Esophagus squamous epithelium (tissue), 5 donors: ENCODE data around the gene RABL3. TPM values are rescaled to one million over a fixed set of nuclear protein-coding genes. Genes with fewer than 3 reads are reported as not detected.
"Not testable (repeated sequence)": the region's sequence is repeated elsewhere in the genome, so short reads cannot be mapped to it uniquely, and the experiment has no call there.

Experiments used
- DNase-seq: peaks from one replicate; lab custom pipeline; 2025; lab: John Stamatoyannopoulos, UW
- H3K27ac ChIP-seq, 4 donors: fragments of 200-600 bp; sonication (generic); one replicate each; pipeline ENCODE4 v1.5.1; 2016 to 2019; ENCODE audit warnings: mild to moderate bottlenecking in 1 of 4
- H3K27me3 ChIP-seq, 4 donors: fragments of 200-600 bp; sonication (generic); 1 replicate in 3 of 4; 2 replicates in 1 of 4; pipeline versions ENCODE4 v1.5.1 to v1.6.0; 2017 to 2021; ENCODE audit warnings: antibody characterized with exemption in 1 of 4
- H3K36me3 ChIP-seq, 3 donors: fragments of 200-600 bp; sonication (generic); one replicate each; pipeline ENCODE4 v1.5.1; 2016 to 2019
- H3K4me1 ChIP-seq, 3 donors: fragments of 200-600 bp; sonication (generic); one replicate each; pipeline ENCODE4 v1.5.1; 2017 to 2019
- H3K4me3 ChIP-seq, 4 donors: fragments of 200-600 bp; sonication (generic); 1 replicate in 3 of 4; 2 replicates in 1 of 4; pipeline ENCODE4 v1.5.1; 2016 to 2019; ENCODE audit warnings: mild to moderate bottlenecking in 2 of 4, moderate library complexity in 1 of 4
- H3K9me3 ChIP-seq, 3 donors: fragments of 200-600 bp; sonication (generic); one replicate each; pipeline ENCODE4 v1.5.1; 2016 to 2019
- POLR2A ChIP-seq, 4 donors: fragments of 450-650 bp; IDR thresholded peaks; one replicate each; pipeline ENCODE4 v1.6.1; 2017; ENCODE audit warnings: antibody characterized with exemption in 4 of 4, mild to moderate bottlenecking in 4 of 4, moderate library complexity in 3 of 4
- WGBS, 2 donors: methylation state at CpG; one replicate each; pipeline ENCODE4 v1.1.5; 2018; 5-methylcytosine and 5-hydroxymethylcytosine counted together
- intact Hi-C: fragments of 100-400 bp; cut with DNase I; formaldehyde crosslinking; loops from one replicate; pipeline ENCODE4 v1.15.0; 2022
- total RNA-seq, 4 donors: library from RNA; depleted of rRNA; stranded (reverse); fragments of >200 nt; gene quantifications; one replicate each; pipeline ENCODE4 v1.1.0, GENCODE V29; 2016
- TF ChIP-seq, protein P1 (sequence below), 6 experiments: fragments of 450-650 bp in 4 of 6; fragments of 200-600 bp in 2 of 6; sonication (generic) in 2 of 6; IDR thresholded peaks; one replicate each; pipeline ENCODE4 v1.5.1; 2016 to 2019; ENCODE audit warnings: antibody characterized with exemption in 6 of 6, mild to moderate bottlenecking in 4 of 6, moderate library complexity in 4 of 6
- donor health status: DM: yes; HTN: yes; CAD: no.

Gene RABL3
- total RNA-seq, 4 donors from 2014 or later: 8.0 to 15.4 (median 13.4) TPM

DNA sequence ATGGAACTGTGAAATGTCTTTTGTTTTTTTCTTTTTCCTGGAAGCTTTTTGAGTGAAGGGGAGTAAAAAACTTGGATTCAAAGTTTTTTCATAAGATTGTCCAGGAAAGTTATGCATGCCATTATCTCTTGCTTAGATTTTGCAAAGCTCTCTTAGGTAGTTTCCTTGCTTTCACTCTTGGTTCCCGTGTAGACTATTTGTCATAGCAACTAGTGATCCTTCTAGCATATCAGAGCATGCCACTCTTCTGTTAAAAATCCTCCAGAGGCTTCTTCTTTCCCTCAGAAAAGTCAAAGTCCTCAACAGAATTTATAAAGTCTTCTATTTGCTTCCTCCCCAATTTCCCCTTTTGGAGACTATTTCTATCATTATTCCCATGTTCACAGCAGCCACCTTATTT, 21.3 kb upstream of the RABL3 start:
- Histone ChIP-seq H3K9me3 (no peaks in the 10 kb centered on the region), H3K4me1 (peaks cover 0 to 13% (median 9%) of the 10 kb centered on the region in 3 donors), H3K27me3 (no peaks in the 10 kb centered on the region), H3K27ac (no peak overlapping the region), H3K36me3 (no peaks in the 10 kb centered on the region), H3K4me3 (no peak overlapping the region)
- intact Hi-C loops: no loop called here
- DNase-seq: no peak
- WGBS, 2 donors: 50 to 56% methylated on average over 1 of the region's 1 CpG
- no peak for TF ChIP-seq POLR2A (IDR thresholded peaks at IDR 0.05)
- TF ChIP-seq, protein P1, sequence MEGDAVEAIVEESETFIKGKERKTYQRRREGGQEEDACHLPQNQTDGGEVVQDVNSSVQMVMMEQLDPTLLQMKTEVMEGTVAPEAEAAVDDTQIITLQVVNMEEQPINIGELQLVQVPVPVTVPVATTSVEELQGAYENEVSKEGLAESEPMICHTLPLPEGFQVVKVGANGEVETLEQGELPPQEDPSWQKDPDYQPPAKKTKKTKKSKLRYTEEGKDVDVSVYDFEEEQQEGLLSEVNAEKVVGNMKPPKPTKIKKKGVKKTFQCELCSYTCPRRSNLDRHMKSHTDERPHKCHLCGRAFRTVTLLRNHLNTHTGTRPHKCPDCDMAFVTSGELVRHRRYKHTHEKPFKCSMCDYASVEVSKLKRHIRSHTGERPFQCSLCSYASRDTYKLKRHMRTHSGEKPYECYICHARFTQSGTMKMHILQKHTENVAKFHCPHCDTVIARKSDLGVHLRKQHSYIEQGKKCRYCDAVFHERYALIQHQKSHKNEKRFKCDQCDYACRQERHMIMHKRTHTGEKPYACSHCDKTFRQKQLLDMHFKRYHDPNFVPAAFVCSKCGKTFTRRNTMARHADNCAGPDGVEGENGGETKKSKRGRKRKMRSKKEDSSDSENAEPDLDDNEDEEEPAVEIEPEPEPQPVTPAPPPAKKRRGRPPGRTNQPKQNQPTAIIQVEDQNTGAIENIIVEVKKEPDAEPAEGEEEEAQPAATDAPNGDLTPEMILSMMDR (IDR thresholded peaks at IDR 0.05): no peak

- 44 to 53% methylated on average over 1 of the region's 1 CpG for WGBS, 2 donors
- intact Hi-C loops: no loop called here
- TF ChIP-seq POLR2A (IDR thresholded peaks at IDR 0.05): no peak
- TF ChIP-seq, protein P1 (IDR thresholded peaks at IDR 0.05): no peak
Observed at GRCh38 chr3:120762615-120763014, 20.3 kb upstream of the RABL3 start.

DNA sequence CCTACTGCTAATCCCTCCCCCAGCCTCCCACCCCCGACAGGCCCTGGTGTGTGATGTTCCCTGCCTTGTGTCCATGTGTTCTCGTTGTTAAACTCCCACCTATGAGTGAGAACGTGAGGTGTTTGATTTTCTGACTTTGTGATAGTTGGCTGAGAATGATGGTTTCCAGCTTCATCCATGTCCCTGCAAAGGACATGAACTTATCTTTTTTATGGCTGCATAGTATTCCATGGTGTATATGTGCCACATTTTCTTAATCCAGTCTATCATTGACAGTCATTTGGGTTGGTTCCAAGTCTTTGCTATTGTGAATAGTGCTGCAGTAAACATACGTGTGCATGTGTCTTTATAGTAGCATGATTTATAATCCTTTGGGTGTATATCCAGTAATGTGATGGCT, 16.2 kb upstream of the RABL3 start:
- H3K4me3 ChIP-seq, H3K27ac ChIP-seq, intact Hi-C loops, H3K27me3 ChIP-seq, H3K4me1 ChIP-seq, H3K9me3 ChIP-seq, DNase-seq: not testable (repeated sequence)
- peaks cover 0 to 15% (median 0%) of the 10 kb centered on the region in 3 donors for H3K36me3 ChIP-seq
- 73 to 78% methylated on average over 4 of the region's 4 CpGs for WGBS, 2 donors

More at GRCh38 chr3:120762615-120763014, 20.3 kb upstream of the RABL3 start:
- Histone ChIP-seq H3K4me1 (peaks cover 0 to 11% (median 7%) of the 10 kb centered on the region in 3 donors), H3K4me3 (no peak overlapping the region), H3K36me3 (no peaks in the 10 kb centered on the region), H3K9me3 (no peaks in the 10 kb centered on the region), H3K27ac (no peak overlapping the region), H3K27me3 (no peaks in the 10 kb centered on the region)
- no peak for DNase-seq

- H3K27me3 ChIP-seq: no peaks in the 10 kb centered on the region
- no peak overlapping the region for H3K27ac ChIP-seq
- H3K4me1 ChIP-seq: peaks cover 0 to 4% (median 0%) of the 10 kb centered on the region in 3 donors
- DNase-seq: no peak
- intact Hi-C loops: no loop called here
- H3K36me3 ChIP-seq: peaks cover 0 to 31% (median 2%) of the 10 kb centered on the region in 3 donors
- H3K4me3 ChIP-seq: no peak overlapping the region
- no peaks in the 10 kb centered on the region for H3K9me3 ChIP-seq
- TF ChIP-seq, protein P1 (IDR thresholded peaks at IDR 0.05): no peak
- WGBS, 2 donors: 90 to 95% methylated on average over 2 of the region's 2 CpGs
Observed at GRCh38 chr3:120756061-120756460, 13.7 kb upstream of the RABL3 start.

DNA sequence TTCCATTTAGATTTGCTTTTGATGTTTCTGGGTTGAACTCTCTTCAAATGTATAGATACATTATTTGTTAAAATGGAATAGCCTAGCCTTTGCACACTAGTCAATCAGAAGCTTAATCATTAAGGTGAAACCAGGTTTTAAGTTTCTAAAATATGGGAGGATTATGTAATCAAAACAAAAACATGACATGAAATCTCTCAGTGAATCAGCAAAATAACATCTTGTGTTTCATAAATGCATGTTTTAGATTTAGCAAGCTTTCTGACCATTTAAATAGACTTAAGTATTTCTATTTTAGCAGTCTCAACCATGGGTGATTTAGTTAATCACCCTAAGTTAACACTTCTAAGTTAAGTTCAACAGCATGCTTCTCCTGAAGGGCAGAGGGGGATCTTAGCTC, 11.5 kb upstream of the RABL3 start:
- intact Hi-C loops: no loop called here
- TF ChIP-seq POLR2A (IDR thresholded peaks at IDR 0.05): no peak
- TF ChIP-seq, protein P1 (IDR thresholded peaks at IDR 0.05): no peak
- H3K4me1 ChIP-seq: peaks cover 0 to 4% (median 0%) of the 10 kb centered on the region in 3 donors

DNA sequence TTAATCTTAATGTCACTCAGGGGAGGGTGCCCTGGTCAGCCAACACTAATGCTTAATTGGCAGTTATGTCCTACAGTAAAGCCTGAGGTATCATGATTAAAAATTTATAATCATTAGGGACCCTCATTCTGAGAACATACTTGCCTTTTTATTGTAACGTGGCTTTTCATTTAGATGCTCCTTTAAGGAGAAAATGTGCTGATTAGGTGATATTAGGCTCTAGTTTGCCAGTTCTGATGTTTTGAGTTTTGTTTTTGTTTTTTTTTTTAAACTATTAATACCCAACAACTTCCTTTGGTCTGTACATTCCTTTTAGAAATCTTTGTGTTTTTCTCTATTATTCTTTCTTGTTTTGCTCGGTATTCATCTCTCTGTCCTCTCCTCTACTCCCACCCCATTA, 10.5 kb upstream of the RABL3 start:
- intact Hi-C loops: no loop called here
- TF ChIP-seq, protein P1 (IDR thresholded peaks at IDR 0.05): no peak
- no peak for TF ChIP-seq POLR2A (IDR thresholded peaks at IDR 0.05)
- Histone ChIP-seq H3K27me3 (no peaks in the 10 kb centered on the region), H3K4me1 (peaks cover 0 to 4% (median 0%) of the 10 kb centered on the region in 3 donors), H3K36me3 (peaks cover 0 to 39% (median 4%) of the 10 kb centered on the region in 3 donors), H3K27ac (no peak overlapping the region), H3K4me3 (no peak overlapping the region), H3K9me3 (no peaks in the 10 kb centered on the region)
- DNase-seq: no peak
- 93 to 95% methylated on average over 2 of the region's 2 CpGs for WGBS, 2 donors

More for the DNA sequence above, 11.5 kb upstream of the RABL3 start:
- Histone ChIP-seq H3K4me3 (no peak overlapping the region), H3K9me3 (no peaks in the 10 kb centered on the region), H3K27ac (no peak overlapping the region), H3K27me3 (no peaks in the 10 kb centered on the region), H3K36me3 (peaks cover 0 to 39% (median 4%) of the 10 kb centered on the region in 3 donors)
- DNase-seq: no peak
